HG03196 (cell line): ENCODE measurements around the gene PIAS4.
"Not testable (repeated sequence)": the region's sequence is repeated elsewhere in the genome, so short reads cannot be mapped to it uniquely, and the experiment has no call there.

Experiments
- ATAC-seq: cut with Tn5 transposase; IDR thresholded peaks from one replicate; pipeline ENCODE4 v1.9.1; 2021; ENCODE audit not compliant: unreplicated experiment

Gene PIAS4

DNA sequence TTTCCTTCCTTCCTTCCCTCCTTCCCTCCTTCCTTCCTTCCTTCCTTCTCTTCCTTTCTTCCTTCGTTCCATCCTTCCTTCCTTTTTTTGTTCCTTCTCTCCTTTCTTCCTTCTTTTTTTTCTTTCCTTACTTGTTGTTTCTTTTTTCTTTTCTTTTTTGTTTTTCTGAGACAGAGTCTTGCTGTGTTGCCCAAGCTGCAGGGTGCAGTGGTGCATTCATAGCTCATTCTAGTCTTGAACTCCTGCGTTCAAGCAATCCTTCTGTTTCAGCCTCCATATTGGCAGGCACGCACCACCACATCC lies 16.8 kb upstream of the PIAS4 start:
- no peak for ATAC-seq

- ATAC-seq, result no peak
Observed at GRCh38 chr19:3995607-3996006, 11.9 kb upstream of the PIAS4 start.

- not testable (repeated sequence) for ATAC-seq
Observed at GRCh38 chr19:3998667-3999412, 8.7 kb upstream of the PIAS4 start.

- ATAC-seq, result not testable (repeated sequence)
Observed at GRCh38 chr19:4000798-4001197, 6.7 kb upstream of the PIAS4 start.

- not testable (repeated sequence) for ATAC-seq
Observed at GRCh38 chr19:4005436-4005835, 2.1 kb upstream of the PIAS4 start.

DNA sequence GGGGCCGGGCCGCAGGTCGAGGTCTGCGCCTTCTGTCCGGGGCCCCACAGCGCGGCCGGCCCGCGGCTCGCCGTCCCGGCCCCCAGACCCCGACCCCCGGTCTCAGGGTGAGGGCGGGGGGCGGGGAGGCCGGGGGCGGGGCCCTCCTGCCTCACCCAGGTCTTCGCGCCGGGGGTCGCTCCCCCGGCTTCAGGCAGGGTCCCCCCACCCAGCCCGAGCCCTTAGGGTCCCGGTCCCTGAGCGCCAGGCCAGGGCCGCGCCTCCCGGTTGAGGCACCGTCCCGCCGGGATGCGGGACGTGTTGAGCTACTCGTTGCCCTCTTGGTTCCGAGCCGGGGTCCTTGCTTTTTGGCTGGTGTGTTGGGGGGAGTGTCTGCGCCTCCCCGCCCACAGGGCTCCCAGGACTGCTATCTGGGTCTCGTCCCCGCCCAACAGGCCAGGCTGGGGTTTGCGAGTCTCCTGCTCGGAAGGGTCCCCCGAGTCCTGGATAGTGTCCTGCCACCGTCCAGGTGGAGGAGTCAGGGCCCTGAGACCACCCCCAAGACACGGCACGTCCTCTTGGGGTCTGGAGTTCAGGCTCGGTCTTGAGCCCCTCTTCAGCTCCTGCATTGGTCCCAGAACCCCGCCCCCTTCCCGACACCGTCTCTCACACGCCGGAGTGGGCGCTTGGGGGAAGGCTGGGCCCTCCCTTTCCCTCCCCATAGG lies 452 bp downstream of the PIAS4 start:
- peak; percentile 16 for ATAC-seq

GRCh38 chr19:4009990-4010807 lies 2.7 kb downstream of the PIAS4 start:
- ATAC-seq, result no peak

GRCh38 chr19:4010808-4011110 lies 3.2 kb downstream of the PIAS4 start:
- ATAC-seq, result no peak

DNA sequence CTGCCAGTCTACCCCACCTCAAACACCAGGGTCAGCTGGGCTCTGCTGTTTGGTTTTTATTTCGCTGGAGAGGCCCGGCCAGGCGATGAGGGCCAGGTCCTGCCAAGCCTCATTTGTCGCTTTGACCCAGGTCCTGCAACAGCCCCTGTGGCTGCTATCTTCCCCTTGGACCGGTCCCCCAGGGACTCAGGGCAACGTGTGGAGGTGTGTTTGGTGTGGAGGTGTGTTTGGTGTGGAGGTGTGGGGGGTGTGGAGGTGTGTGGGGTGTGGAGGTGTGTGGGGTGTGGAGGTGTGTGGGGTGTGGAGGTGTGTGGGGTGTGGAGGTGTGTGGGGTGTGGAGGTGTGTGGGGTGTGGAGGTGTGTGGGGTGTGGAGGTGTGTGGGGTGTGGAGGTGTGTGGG lies 3.9 kb downstream of the PIAS4 start:
- not testable (repeated sequence) for ATAC-seq

DNA sequence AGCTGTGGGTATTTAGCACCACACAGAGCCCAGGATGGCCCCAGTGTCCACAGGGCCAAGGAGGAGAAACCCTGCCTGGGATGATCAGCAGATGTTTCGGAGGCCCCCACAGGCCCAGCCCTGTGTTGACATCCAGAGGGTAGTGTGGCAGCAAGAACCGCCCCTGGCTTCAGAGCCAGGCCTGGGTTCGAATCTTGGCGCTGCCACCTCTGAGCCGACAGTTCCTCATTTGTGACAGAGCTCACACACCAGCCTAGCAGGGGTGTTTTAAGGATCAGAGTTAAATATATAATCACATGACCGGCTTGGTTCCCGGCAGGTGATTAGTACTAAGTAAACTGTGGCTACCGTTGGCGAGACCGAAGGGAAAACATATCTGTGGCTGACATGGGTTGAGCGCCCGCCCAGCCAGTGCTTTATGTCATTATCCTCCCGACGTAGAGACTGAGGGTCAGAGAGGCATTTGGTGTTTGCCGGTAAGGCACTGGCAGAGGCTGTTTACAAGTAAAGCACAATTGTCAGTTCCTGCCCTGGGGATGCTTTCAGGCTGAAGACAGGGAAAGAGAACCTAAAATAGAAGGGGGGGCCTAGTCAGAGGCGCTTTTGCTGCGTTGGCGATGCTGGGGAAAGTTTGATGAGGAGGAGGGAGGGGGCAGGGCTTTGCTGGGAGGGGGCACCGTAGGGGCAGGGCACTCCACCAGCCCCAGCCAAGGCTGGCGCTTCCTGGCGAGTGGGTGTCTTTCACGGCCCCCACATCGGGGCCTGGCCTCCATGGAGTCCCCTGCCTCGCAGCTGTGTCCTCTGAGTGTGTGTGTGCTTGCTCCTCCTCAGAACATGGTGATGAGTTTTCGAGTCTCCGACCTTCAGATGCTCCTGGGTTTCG lies 4.8 kb downstream of the PIAS4 start:
- ATAC-seq, result no peak

DNA sequence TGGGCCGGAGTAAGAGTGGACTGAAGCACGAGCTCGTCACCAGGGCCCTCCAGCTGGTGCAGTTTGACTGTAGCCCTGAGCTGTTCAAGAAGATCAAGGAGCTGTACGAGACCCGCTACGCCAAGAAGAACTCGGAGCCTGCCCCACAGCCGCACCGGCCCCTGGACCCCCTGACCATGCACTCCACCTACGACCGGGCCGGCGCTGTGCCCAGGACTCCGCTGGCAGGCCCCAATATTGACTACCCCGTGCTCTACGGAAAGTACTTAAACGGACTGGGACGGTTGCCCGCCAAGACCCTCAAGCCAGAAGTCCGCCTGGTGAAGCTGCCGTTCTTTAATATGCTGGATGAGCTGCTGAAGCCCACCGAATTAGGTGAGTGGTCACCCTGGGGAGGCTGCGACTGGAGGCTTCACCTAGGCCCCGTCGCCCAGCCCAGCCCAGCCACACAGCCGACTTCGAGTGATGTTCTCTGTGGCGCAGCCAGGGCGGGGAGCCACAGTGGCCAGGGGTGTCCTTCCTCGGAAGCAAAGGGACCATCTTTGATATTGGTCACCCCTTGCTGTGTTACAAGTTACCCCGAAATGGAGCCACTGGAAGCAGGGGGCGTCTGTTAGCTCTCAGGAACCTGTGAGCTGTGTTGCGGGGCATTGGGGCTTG lies 5.6 kb downstream of the PIAS4 start:
- ATAC-seq, result no peak

GRCh38 chr19:4013886-4014540 lies 6.5 kb downstream of the PIAS4 start:
- ATAC-seq, result no peak

DNA sequence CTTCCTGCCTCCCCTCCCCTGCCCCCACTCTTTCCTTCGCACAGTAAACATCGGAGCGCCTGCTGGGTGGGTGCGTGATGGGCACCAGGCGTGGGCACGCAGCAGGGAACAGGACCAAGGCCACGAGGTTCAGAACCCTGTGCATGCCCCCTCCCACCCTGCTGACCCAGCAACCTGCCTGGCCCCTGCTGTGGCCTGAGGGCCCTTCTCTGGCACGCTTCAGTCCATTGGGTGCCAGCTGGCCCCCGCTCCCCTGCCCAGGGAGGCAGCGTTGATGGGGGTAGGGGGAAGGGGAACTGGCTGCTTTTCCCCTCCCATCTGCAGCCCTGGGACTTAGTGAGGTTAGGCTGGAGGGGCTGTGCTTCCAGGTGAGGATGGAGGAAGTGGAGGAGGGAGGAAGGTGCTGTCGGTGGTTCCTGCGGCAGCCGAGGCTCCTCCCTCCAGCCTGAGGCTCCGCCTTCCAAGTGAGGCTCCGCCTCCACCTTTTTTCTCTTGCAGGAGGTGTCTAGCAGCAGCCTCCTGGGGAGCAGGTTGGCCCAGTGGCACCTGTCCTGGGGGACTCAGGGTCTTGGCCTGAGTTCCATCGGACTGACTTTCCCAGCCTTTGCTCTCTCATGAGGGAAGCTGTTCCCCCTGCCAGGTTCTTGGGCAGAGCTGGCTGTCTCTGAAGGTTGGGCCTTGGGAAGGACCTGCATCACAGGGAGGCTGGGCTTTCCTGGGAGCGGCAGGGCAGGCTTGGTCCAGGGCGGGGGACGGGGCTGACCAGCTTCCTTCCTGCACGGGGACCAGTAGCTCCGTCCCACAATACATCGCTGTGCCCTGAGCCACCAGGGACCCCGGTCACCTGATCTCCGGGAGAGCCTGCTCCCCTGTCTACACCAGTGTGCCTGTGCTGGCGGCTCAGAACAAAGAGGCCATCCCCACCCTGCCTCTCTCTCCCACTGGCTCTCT lies 7.3 kb downstream of the PIAS4 start:
- ATAC-seq, result no peak

DNA sequence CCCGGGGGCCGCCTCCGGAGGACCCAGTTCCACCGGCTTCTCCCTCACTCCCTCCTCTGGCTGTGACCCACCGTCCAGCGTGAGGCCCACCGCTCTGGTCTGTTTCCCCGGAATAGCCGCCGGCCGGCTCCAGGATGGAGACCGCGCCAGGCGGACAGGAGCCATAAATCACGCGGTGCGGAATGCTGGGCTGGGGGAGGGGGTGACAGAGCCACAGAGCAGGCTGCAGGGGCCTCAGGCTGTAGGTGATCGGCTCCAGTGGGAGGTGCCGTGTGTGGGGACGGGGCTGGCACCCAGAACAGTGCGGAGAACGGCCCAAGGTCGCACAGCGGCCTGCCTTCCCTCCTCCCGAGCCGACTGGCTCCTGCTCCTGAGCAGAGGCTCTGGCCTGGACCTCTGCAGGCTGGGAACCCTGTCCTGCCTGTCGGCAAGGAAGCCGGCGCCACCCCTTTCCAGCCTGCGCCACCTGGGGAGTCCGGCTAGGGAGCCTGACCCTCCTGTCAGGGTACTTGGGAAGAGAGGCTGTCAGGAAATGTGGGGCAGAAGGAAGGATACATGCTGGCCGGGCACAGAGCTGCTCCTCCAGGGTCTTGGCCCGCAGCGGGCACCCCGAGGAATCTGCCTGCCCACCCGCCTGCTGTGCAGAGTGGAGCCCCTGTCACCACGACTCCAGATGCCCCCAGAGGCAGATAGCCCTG lies 8.3 kb downstream of the PIAS4 start:
- ATAC-seq, result no peak

DNA sequence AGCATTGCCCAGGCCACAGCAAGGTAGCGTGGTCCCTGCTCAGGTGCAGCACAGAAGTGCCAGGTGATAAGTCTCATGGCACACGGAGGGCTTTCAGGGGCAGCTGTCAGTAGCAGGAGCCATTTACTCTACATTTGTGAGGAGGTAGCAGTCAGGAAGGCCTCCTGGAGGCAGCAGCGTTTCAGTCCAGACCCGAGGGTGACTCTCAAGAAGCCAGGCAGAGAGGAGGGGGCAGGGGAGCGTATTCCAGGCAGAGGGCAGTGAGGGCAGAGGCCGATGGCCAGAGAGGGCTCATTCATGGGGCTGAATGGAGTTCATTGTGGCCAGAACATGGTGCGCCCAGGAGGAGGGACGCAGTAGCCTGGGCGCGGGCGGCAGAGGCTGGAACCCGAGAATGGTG lies 8.9 kb downstream of the PIAS4 start:
- ATAC-seq, result no peak

GRCh38 chr19:4016903-4017638 lies 9.5 kb downstream of the PIAS4 start:
- no peak for ATAC-seq

DNA sequence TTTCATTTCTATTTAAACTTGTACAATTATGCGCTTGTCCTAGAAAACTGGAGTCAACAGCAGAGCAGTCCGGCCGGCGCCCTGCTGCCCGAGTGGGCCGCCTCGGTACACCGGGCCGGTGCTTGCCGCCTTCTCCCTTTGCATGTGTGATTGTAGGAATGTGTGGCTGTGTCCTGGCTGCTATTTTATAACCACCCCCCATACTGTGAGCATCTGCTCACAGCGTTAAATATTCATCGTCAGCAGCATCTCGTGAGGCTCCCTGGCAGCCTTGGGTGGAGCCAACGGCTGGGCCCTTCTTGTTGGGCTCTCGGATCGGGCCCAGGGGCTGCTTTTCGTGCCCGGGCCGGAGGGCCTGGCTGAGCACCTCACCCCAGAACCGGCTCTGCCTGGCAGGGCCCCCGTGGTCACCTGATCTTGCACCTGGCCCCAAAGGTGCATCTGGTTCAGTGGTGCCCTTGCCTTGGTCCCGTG lies 10.6 kb downstream of the PIAS4 start:
- ATAC-seq, result no peak
